Calu3 (cell line): ENCODE measurements around the gene ZNF564. TPM values are rescaled to one million over a fixed set of nuclear protein-coding genes. Genes with fewer than 3 reads are reported as not detected.

Experiments
- BruUV-seq: library from RNA; stranded (reverse); fragments of 400-500 nt; replicated peaks from 2 replicates; lab custom pipeline; 2021; lab: Mats Ljungman, UMichigan
- CTCF ChIA-PET: fragments of 300-600 bp; sonication (Branson Sonifier 250); formaldehyde crosslinking; loops from one replicate; lab custom pipeline; 2022; ENCODE audit warnings: antibody characterized with exemption; lab: Charles Lee
- DNase-seq: peaks from one replicate; pipeline ENCODE4 v3.0.0; 2022
- H3K27ac Mint-ChIP-seq: one replicate; pipeline ENCODE4 v1.8.0; 2022; ENCODE audit warnings: mixed read lengths; ENCODE audit not compliant: unreplicated experiment
- H3K27me3 Mint-ChIP-seq: one replicate; pipeline ENCODE4 v1.8.0; 2022; ENCODE audit warnings: mixed read lengths; ENCODE audit not compliant: unreplicated experiment
- H3K36me3 Mint-ChIP-seq: one replicate; pipeline ENCODE4 v1.8.0; 2022; ENCODE audit warnings: mild to moderate bottlenecking, moderate library complexity, mixed read lengths; ENCODE audit not compliant: insufficient read depth, unreplicated experiment
- H3K4me1 Mint-ChIP-seq: one replicate; pipeline ENCODE4 v1.8.0; 2022; ENCODE audit warnings: mild to moderate bottlenecking, low read depth, mixed read lengths; ENCODE audit not compliant: unreplicated experiment
- H3K4me3 Mint-ChIP-seq: one replicate; pipeline ENCODE4 v1.8.0; 2022; ENCODE audit warnings: mild to moderate bottlenecking, low read depth, moderate library complexity, mixed read lengths; ENCODE audit not compliant: unreplicated experiment
- H3K9me3 Mint-ChIP-seq: one replicate; pipeline ENCODE4 v1.8.0; 2022; ENCODE audit warnings: low read depth, mixed read lengths; ENCODE audit not compliant: unreplicated experiment
- CTCF ChIP-seq: fragments of 200-600 bp; IDR thresholded peaks from one replicate; pipeline ENCODE4 v1.8.0; 2022; ENCODE audit warnings: antibody characterized with exemption; ENCODE audit not compliant: unreplicated experiment
- intact Hi-C: fragments of 100-400 bp; cut with micrococcal nuclease; formaldehyde crosslinking; loops from one replicate; pipeline ENCODE4 v1.10.0; 2022; ENCODE audit not compliant: unreplicated experiment
- total RNA-seq: library from RNA; stranded (reverse); gene quantifications from 2 replicates; pipeline ENCODE4 v1.2.3, GENCODE V29; 2022

Gene ZNF564
- total RNA-seq, 1 experiment from 2014 or later, result 6.6 TPM

- H3K4me3 Mint-ChIP-seq, result no peak overlapping the region
- H3K9me3 Mint-ChIP-seq, result peaks cover 4% of the 10 kb centered on the region
- H3K36me3 Mint-ChIP-seq, result peaks cover 14% of the 10 kb centered on the region
- BruUV-seq, result no TSS peak
- CTCF ChIA-PET, result no interaction called here
- no peaks in the 10 kb centered on the region for H3K4me1 Mint-ChIP-seq
- H3K27me3 Mint-ChIP-seq, result no peaks in the 10 kb centered on the region
- no peak for DNase-seq
- intact Hi-C loops, result no loop called here
- TF ChIP-seq CTCF, result no peak
- no peak overlapping the region for H3K27ac Mint-ChIP-seq
Observed at GRCh38 chr19:12485571-12485970, 65.7 kb downstream of the ZNF564 start.

GRCh38 chr19:12485052-12485416 lies 66.2 kb downstream of the ZNF564 start:
- Mint-ChIP-seq H3K4me1 (no peaks in the 10 kb centered on the region), H3K4me3 (peak overlapping the region; percentile 96), H3K9me3 (peaks cover 4% of the 10 kb centered on the region), H3K27ac (no peak overlapping the region), H3K36me3 (peaks cover 14% of the 10 kb centered on the region), H3K27me3 (no peaks in the 10 kb centered on the region)
- DNase-seq, result no peak
- no peak for TF ChIP-seq CTCF
- CTCF ChIA-PET, result interaction anchor here (1.3 kb wide), 1 partner anchor 10 kb away, joined by 4 read pairs; no protein-coding TSS in a partner anchor
- intact Hi-C loops, result no loop called here
- BruUV-seq, result no TSS peak

- H3K36me3 Mint-ChIP-seq, result peaks cover 14% of the 10 kb centered on the region
- peaks cover 4% of the 10 kb centered on the region for H3K9me3 Mint-ChIP-seq
- peak; percentile 84 for DNase-seq
- no peak within 1 kb of the TSS for H3K27ac Mint-ChIP-seq
- no peaks in the 10 kb centered on the region for H3K27me3 Mint-ChIP-seq
- no peaks in the 10 kb centered on the region for H3K4me1 Mint-ChIP-seq
- no TSS peak for BruUV-seq
- peak within 1 kb of the TSS; percentile 96 for H3K4me3 Mint-ChIP-seq
- intact Hi-C loops, result no loop called here
- CTCF ChIA-PET, result interaction anchor here (0.6 to 1.3 kb wide), 2 partner anchors 9 to 11 kb away, joined by 4 to 9 read pairs; no protein-coding TSS in a partner anchor
- TF ChIP-seq CTCF, result no peak
Observed at GRCh38 chr19:12484371-12485051, 66.8 kb downstream of the ZNF564 start, which contains the start of gene ZNF709. TSS of gene ZNF709 (minus strand) at chr19:12484816. CDS start at chr19:12484657, 159 bp downstream.

- peaks cover 14% of the 10 kb centered on the region for H3K36me3 Mint-ChIP-seq
- TF ChIP-seq CTCF, result no peak
- no peak for DNase-seq
- no peaks in the 10 kb centered on the region for H3K4me1 Mint-ChIP-seq
- H3K27ac Mint-ChIP-seq, result no peak overlapping the region
- no TSS peak for BruUV-seq
- peak overlapping the region; percentile 96 for H3K4me3 Mint-ChIP-seq
- no peaks in the 10 kb centered on the region for H3K27me3 Mint-ChIP-seq
- peaks cover 4% of the 10 kb centered on the region for H3K9me3 Mint-ChIP-seq
- CTCF ChIA-PET, result interaction anchor here (0.6 to 1.3 kb wide), 2 partner anchors 9 to 11 kb away, joined by 4 to 9 read pairs; no protein-coding TSS in a partner anchor
- intact Hi-C loops, result no loop called here
Observed at GRCh38 chr19:12484011-12484370, 67.3 kb downstream of the ZNF564 start.
